GM04503 (cell line): ENCODE results near the gene PTGER2.

ENCODE experiments used
- DNase-seq: peaks from one replicate; pipeline ENCODE4 v3.0.0-alpha.2; 2012; ENCODE audit warnings: low read depth

The PTGER2 gene

GRCh38 chr14:52307376-52307775 lies 6.7 kb upstream of the PTGER2 start:
- DNase-seq = no peak

- no peak for DNase-seq
Observed at GRCh38 chr14:52307905-52308304, 6.2 kb upstream of the PTGER2 start.

GRCh38 chr14:52310541-52310940 lies 3.6 kb upstream of the PTGER2 start:
- DNase-seq = no peak

GRCh38 chr14:52312931-52313355 lies 1.2 kb upstream of the PTGER2 start:
- DNase-seq = no peak

GRCh38 chr14:52313462-52313861 lies 650 bp upstream of the PTGER2 start:
- DNase-seq = no peak

- DNase-seq = no peak
Observed at GRCh38 chr14:52314595-52315354, 663 bp downstream of the PTGER2 start.

- no peak for DNase-seq
Observed at GRCh38 chr14:52315355-52315718, 1.2 kb downstream of the PTGER2 start.

GRCh38 chr14:52318062-52318461 lies 4.0 kb downstream of the PTGER2 start:
- DNase-seq = no peak

- DNase-seq = no peak
Observed at GRCh38 chr14:52318826-52319645, 4.9 kb downstream of the PTGER2 start.

GRCh38 chr14:52319919-52320318 lies 5.8 kb downstream of the PTGER2 start:
- no peak for DNase-seq

GRCh38 chr14:52325126-52325525 lies 11.0 kb downstream of the PTGER2 start:
- no peak for DNase-seq

GRCh38 chr14:52325630-52326029 lies 11.5 kb downstream of the PTGER2 start:
- DNase-seq = no peak

- no peak for DNase-seq
Observed at GRCh38 chr14:52327374-52328226, 13.5 kb downstream of the PTGER2 start.

- DNase-seq = no peak
Observed at GRCh38 chr14:52328276-52328675, 14.2 kb downstream of the PTGER2 start.

GRCh38 chr14:52329678-52330369 lies 15.7 kb downstream of the PTGER2 start:
- no peak for DNase-seq

- DNase-seq = no peak
Observed at GRCh38 chr14:52332269-52332668, 18.2 kb downstream of the PTGER2 start.

GRCh38 chr14:52333108-52333507 lies 19.0 kb downstream of the PTGER2 start:
- DNase-seq = no peak

GRCh38 chr14:52333823-52334657 lies 19.9 kb downstream of the PTGER2 start:
- no peak for DNase-seq

- DNase-seq = no peak
Observed at GRCh38 chr14:52336241-52336640, 22.1 kb downstream of the PTGER2 start.

GRCh38 chr14:52338051-52338681 lies 24.1 kb downstream of the PTGER2 start:
- no peak for DNase-seq
